Adrenal gland (tissue), 12 donors: ENCODE data around the gene GALR2. TPM values are rescaled to one million over a fixed set of nuclear protein-coding genes. Genes with fewer than 3 reads are reported as not detected.

Experiments
- microRNA-seq, 3 donors: library from miRNA; unstranded; fragments of <30 nt; microRNA quantifications; one replicate each; pipeline ENCODE4, GENCODE V29; 2017 to 2020
- polyA plus RNA-seq, 3 donors: library from polyadenylated mRNA; stranded (reverse); fragments of 200-250 nt in 2 of 3; fragments of 350-450 nt in 1 of 3; fragmentation: Illumina TruSeq in 1 of 3; extraction: RNeasy Lipid Tissue Mini Kit (QIAGEN cat#74804) in 1 of 3; gene quantifications; one replicate each; pipeline ENCODE4 v1.2.3, GENCODE V29; 2013 to 2014
- small RNA-seq, 2 donors: library from RNA; depleted of rRNA; stranded (forward); fragments of <200 nt; gene quantifications; one replicate each; pipeline ENCODE3, GENCODE V24; 2016
- total RNA-seq, 9 donors: library from RNA; depleted of rRNA in 4 of 9; stranded (reverse); fragments of >200 nt in 4 of 9; fragments of 120-200 nt in 1 of 9; fragmentation: NEBNext Ultra II Directional in 1 of 9; extraction: Animal tissue kit (Norgen Biotek cat#: 25700) in 1 of 9; gene quantifications; one replicate each; pipeline versions ENCODE4 v1.1.0 to v1.2.4, GENCODE V29; 2013 to 2023
- donor health status: healthy with polysubstance abuse.
- donor health status: Bipolar disorder and iron deficiency.
- donor health status: DM: yes; HTN: yes; CAD: no.
- donor health status: DM: no; HTN: no; CAD: no.
- donor health status: DM: no; HTN: no; CAD: no.
- donor health status: DM: yes; HTN: yes; CAD: no.

The GALR2 gene
- total and polyA plus RNA-seq, 12 donors, result 0.27 TPM; not detected in 11

Small RNAs within 50 kb of the gene (microRNA-seq; reads per million reads assigned to microRNA genes)
- gene MIR6868, result 1.9 to 6.7 (median 2.8) reads per million in 3 donors

Small RNAs within 50 kb of the gene (small RNA-seq; reads per million reads assigned to genes)
- gene MIR6868, result 0 reads per million in 2 donors

Other genes with a start within 250 kb of the GALR2 start
- 10 to 100 TPM in 7 of 9 donors, 1 to 10 TPM in 2; 3.0 to 28.1 (median 12.9) TPM for gene UNC13D, start 230.4 kb upstream of the GALR2 start, total RNA-seq
- 10 to 100 TPM in 2 of 3 donors, 1 to 10 TPM in 1; 6.6 to 47.5 (median 21.5) TPM for gene UNC13D, start 230.4 kb upstream of the GALR2 start, polyA plus RNA-seq
- 100 to 1,000 TPM in 8 of 9 donors, 10 to 100 TPM in 1; 60.4 to 292 (median 193) TPM for gene WBP2, start 219.4 kb upstream of the GALR2 start, total RNA-seq
- 100 to 1,000 TPM; 205 to 258 (median 258) TPM for gene WBP2, start 219.4 kb upstream of the GALR2 start, polyA plus RNA-seq
- gene TRIM47, start 196.2 kb upstream of the GALR2 start, total RNA-seq, result 10 to 100 TPM in 7 of 9 donors, 1 to 10 TPM in 2; 2.8 to 66.1 (median 23.4) TPM
- 10 to 100 TPM in 2 of 3 donors, 1 to 10 TPM in 1; 6.0 to 42.5 (median 36.5) TPM for gene TRIM47, start 196.2 kb upstream of the GALR2 start, polyA plus RNA-seq
- 10 to 100 TPM in 7 of 9 donors, 1 to 10 TPM in 2; 6.5 to 46.9 (median 18.6) TPM for gene TRIM65, start 177.8 kb upstream of the GALR2 start, total RNA-seq
- gene TRIM65, start 177.8 kb upstream of the GALR2 start, polyA plus RNA-seq, result 10 to 100 TPM in 1 of 3 donors, 1 to 10 TPM in 2; 4.1 to 16.7 (median 5.0) TPM
- gene MRPL38, start 169.9 kb upstream of the GALR2 start, total RNA-seq, result 100 to 1,000 TPM in 4 of 9 donors, 10 to 100 TPM in 5; 36.7 to 153 (median 64.2) TPM
- 100 to 1,000 TPM in 2 of 3 donors, 10 to 100 TPM in 1; 60.3 to 214 (median 187) TPM for gene MRPL38, start 169.9 kb upstream of the GALR2 start, polyA plus RNA-seq
- gene FBF1, start 133.7 kb upstream of the GALR2 start, total RNA-seq, result 10 to 100 TPM in 8 of 9 donors, 1 to 10 TPM in 1; 4.9 to 87.6 (median 15.3) TPM
- 10 to 100 TPM in 2 of 3 donors, 1 to 10 TPM in 1; 3.1 to 68.9 (median 26.7) TPM for gene FBF1, start 133.7 kb upstream of the GALR2 start, polyA plus RNA-seq
- 100 to 1,000 TPM in 2 of 9 donors, 10 to 100 TPM in 7; 60.3 to 109 (median 81.6) TPM for gene ACOX1, start 95.6 kb upstream of the GALR2 start, total RNA-seq
- gene ACOX1, start 95.6 kb upstream of the GALR2 start, polyA plus RNA-seq, result 10 to 100 TPM; 28.9 to 40.3 (median 35.3) TPM
- 10 to 100 TPM; 15.3 to 27.7 (median 25.3) TPM for gene TEN1, start 95.5 kb upstream of the GALR2 start, total RNA-seq
- 10 to 100 TPM in 2 of 3 donors, 1 to 10 TPM in 1; 8.7 to 40.0 (median 33.8) TPM for gene TEN1, start 95.5 kb upstream of the GALR2 start, polyA plus RNA-seq
- 1 to 10 TPM in 5 of 9 donors, under 1 TPM in 1, not detected in 3; 0.74 to 7.9 (median 4.9) TPM for gene CDK3, start 73.9 kb upstream of the GALR2 start, total RNA-seq
- gene CDK3, start 73.9 kb upstream of the GALR2 start, polyA plus RNA-seq, result 10 to 100 TPM in 2 of 3 donors, 1 to 10 TPM in 1; 1.2 to 56.7 (median 30.0) TPM
- 1 to 10 TPM in 1 of 9 donors, under 1 TPM in 6, not detected in 2; under 0.01 to 1.8 (median 0.27) TPM for gene EVPL, start 47.5 kb upstream of the GALR2 start, total RNA-seq
- gene EVPL, start 47.5 kb upstream of the GALR2 start, polyA plus RNA-seq, result under 1 TPM; 0.02 to 0.64 (median 0.61) TPM
- 100 to 1,000 TPM in 1 of 9 donors, 10 to 100 TPM in 8; 20.3 to 113 (median 42.9) TPM for gene SRP68, start 2.3 kb upstream of the GALR2 start, total RNA-seq
- 100 to 1,000 TPM in 1 of 3 donors, 10 to 100 TPM in 2; 33.1 to 129 (median 35.9) TPM for gene SRP68, start 2.3 kb upstream of the GALR2 start, polyA plus RNA-seq
- under 1 TPM in 3 of 9 donors, not detected in 6; 0.06 to 0.19 (median 0.13) TPM for gene ZACN, start 4.4 kb downstream of the GALR2 start, total RNA-seq
- 1 to 10 TPM in 2 of 3 donors, not detected in 1; 3.1 to 3.3 TPM for gene ZACN, start 4.4 kb downstream of the GALR2 start, polyA plus RNA-seq
- gene EXOC7, start 29.0 kb downstream of the GALR2 start, total RNA-seq, result 100 to 1,000 TPM in 5 of 9 donors, 10 to 100 TPM in 4; 65.7 to 145 (median 102) TPM
- gene EXOC7, start 29.0 kb downstream of the GALR2 start, polyA plus RNA-seq, result 100 to 1,000 TPM in 1 of 3 donors, 10 to 100 TPM in 2; 70.0 to 115 (median 89.5) TPM
- under 1 TPM in 2 of 9 donors, not detected in 7; 0.06 to 0.18 TPM for gene FOXJ1, start 66.5 kb downstream of the GALR2 start, total RNA-seq
- under 1 TPM in 1 of 3 donors, not detected in 2; 0.07 TPM for gene FOXJ1, start 66.5 kb downstream of the GALR2 start, polyA plus RNA-seq
- 1 to 10 TPM; 2.3 to 6.1 (median 4.7) TPM for gene RNF157, start 165.7 kb downstream of the GALR2 start, total RNA-seq
- 1 to 10 TPM; 3.0 to 4.7 (median 4.1) TPM for gene RNF157, start 165.7 kb downstream of the GALR2 start, polyA plus RNA-seq
- gene UBALD2, start 190.6 kb downstream of the GALR2 start, total RNA-seq, result 10 to 100 TPM in 6 of 9 donors, 1 to 10 TPM in 3; 5.4 to 71.2 (median 12.9) TPM
- gene UBALD2, start 190.6 kb downstream of the GALR2 start, polyA plus RNA-seq, result 10 to 100 TPM in 2 of 3 donors, 1 to 10 TPM in 1; 5.2 to 18.2 (median 15.6) TPM
- 1 to 10 TPM in 6 of 9 donors, under 1 TPM in 3; 0.12 to 3.4 (median 1.4) TPM for gene QRICH2, start 233.5 kb downstream of the GALR2 start, total RNA-seq
- gene QRICH2, start 233.5 kb downstream of the GALR2 start, polyA plus RNA-seq, result 10 to 100 TPM in 1 of 3 donors, 1 to 10 TPM in 1, under 1 TPM in 1; 0.09 to 14.2 (median 4.8) TPM